ENCODE measurements around the gene NTF3. TPM values are rescaled to one million over a fixed set of nuclear protein-coding genes. Genes with fewer than 3 reads are reported as not detected.

NTF3 gene
- total and polyA plus RNA-seq, 9 of the 15 experiments (the other 6 are each of a cell fraction or from before 2014, with no cell fraction given): not detected

- TF ChIP-seq SRSF9 (IDR thresholded peaks at IDR 0.05; ENCODE audit: borderline replicate concordance, low read depth, low read length) (no peak), CEBPZ (IDR thresholded peaks at IDR 0.05; ENCODE audit: borderline replicate concordance, low read depth, low read length) (no peak), RBM39 (optimal IDR thresholded peaks at IDR 0.05; ENCODE audit: low read depth, low read length) (no peak), ZNF586 (CRISPR knock-in tag; conservative IDR thresholded peaks at IDR 0.05) (no peak), SMAD3 (CRISPR knock-in tag; conservative IDR thresholded peaks at IDR 0.05) (no peak), ZNF507 (tag; conservative IDR thresholded peaks at IDR 0.05) (no peak), GATA2 (CRISPR knock-in tag; IDR thresholded peaks at IDR 0.05) (no peak), SAFB (IDR thresholded peaks at IDR 0.05; ENCODE audit: borderline replicate concordance, low read depth, low read length) (no peak)
These were observed 12.6 kb downstream of the NTF3 start (continued) for GRCh38 chr12:5444520-5444919.

- no peak overlapping the region for H3K4me3 ChIP-seq
- no peaks in the 10 kb centered on the region for H4K20me1 ChIP-seq (replicated peaks; ENCODE audit: control insufficient read depth, insufficient read depth, low read length)
- 2% methylated on average over 5 of the region's 5 CpGs for WGBS (ENCODE audit: insufficient coverage, low coverage, missing lambda C conversion rate)
- H3K4me1 ChIP-seq (replicated peaks in 1 of 2; ENCODE audit: control insufficient read depth in 2 of 2, insufficient read depth in 2 of 2, low read length in 2 of 2): no peaks in the 10 kb centered on the region
- FAIRE-seq: no peak
- no peaks in the 10 kb centered on the region for H3K9me3 ChIP-seq (replicated peaks; ENCODE audit: control insufficient read depth, insufficient read depth, low read depth, low read length)
- no peaks in the 10 kb centered on the region for H3K79me2 ChIP-seq (ENCODE audit: control insufficient read depth, insufficient read depth, low read length)
- H3K27me3 ChIP-seq (ENCODE audit: control insufficient read depth in 2 of 2, insufficient read depth in 2 of 2, low read length in 2 of 2): peaks cover 0 to 10% of the 10 kb centered on the region in 2 experiments; a peak in 2 of 5 replicates
- no peak for DNase-seq (ENCODE audit: extremely low read depth in 1 of 4, low spot score in 3 of 4)
- H3K9me1 ChIP-seq (ENCODE audit: control insufficient read depth, insufficient read depth, low read length): no peaks in the 10 kb centered on the region
- no TSS peak for BruUV-seq (replicated peaks)
- no peak overlapping the region for H3K27ac ChIP-seq (ENCODE audit: extremely low read depth, low read depth, low read length)
- TF ChIP-seq CLOCK (CRISPR knock-in tag; IDR thresholded peaks at IDR 0.05; ENCODE audit: borderline replicate concordance) (no peak), ZZZ3 (IDR thresholded peaks at IDR 0.05) (no peak)
- no peak overlapping the region for H2AFZ ChIP-seq (ENCODE audit: low read depth, low read length)
- CTCF ChIA-PET (ENCODE audit: low intra/inter-chr PET ratio): no interaction called here
- POLR2A ChIA-PET: no interaction called here
- no peak overlapping the region for H3K4me2 ChIP-seq (ENCODE audit: insufficient read depth, low read length)
- in situ Hi-C loops (cut with MboI) (no loop called here), intact Hi-C loops (cut with micrococcal nuclease) (no loop called here)
- H3K9ac ChIP-seq (ENCODE audit: insufficient read depth in 1 of 2, low read depth in 2 of 2, low read length in 2 of 2): no peak overlapping the region
- no peak for ATAC-seq
- H3K36me3 ChIP-seq (ENCODE audit: control insufficient read depth, insufficient read depth, low read length): no peaks in the 10 kb centered on the region
These were observed 15.4 kb downstream of the NTF3 start for GRCh38 chr12:5447320-5447719.

Measured in K562 (cell line).